ENCODE data around the gene HS3ST6.

DNA sequence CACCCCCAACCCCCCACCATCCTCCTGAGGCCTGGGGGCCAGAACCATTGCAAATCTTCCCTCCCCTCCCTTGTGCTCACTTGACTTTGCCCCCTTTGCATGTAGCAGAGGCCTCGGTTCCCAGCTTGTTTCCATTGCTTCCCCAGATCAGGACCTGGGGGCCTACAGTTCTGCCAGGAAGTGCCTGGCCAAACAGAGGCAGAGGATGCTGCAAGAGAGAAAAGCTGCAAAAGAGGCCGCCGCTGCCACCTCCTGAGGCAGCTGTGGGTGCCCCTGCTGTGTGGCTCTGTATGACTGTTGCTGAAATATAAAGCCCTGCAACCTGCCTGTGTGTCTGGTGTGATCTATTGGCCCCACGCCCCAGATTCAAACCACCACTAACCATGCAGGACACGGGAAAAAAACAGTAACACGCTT, 43.4 kb upstream of the HS3ST6 start:
- TF ChIP-seq POLR2A (IDR thresholded peaks at IDR 0.05; ENCODE audit: low read depth, low read length) (no peak), POLR2AphosphoS5 (IDR thresholded peaks at IDR 0.05; ENCODE audit: low read depth, low read length) (no peak)

All from GM12892 (cell line).